ENCODE measurements around the gene C10orf67.
A peak's percentile ranks its signal among the peaks of the same experiment; 100 is the strongest.

Gene C10orf67

DNA sequence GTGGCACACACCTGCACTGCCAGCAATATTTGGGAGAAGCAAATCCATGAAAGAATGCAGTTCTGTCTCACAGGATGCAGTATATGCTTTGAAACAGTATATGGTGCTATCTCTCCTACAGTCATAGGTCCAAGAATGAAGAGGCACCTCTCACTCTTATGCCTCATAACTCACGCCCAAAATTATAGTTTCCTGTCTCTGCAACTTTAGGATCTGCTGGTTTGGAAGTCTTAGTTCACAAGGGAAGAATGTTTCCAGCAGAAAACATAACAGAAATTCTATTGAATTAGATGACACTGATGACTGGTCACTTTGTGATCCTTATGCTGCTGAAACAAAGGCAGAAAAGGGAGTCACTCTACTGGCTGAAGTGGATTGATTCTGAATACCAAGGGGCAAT is 5.7 kb downstream of the C10orf67 start:
- no peak for TF ChIP-seq CTCF (IDR thresholded peaks at IDR 0.05; ENCODE audit: low read depth, low read length)
- in situ Hi-C loops (cut with HindIII; ENCODE audit: low sequenced_read_pairs), result no loop called here
- no peak overlapping the region for H3K4me3 ChIP-seq (ENCODE audit: low read depth, low read length)
- DNase-seq (ENCODE audit: low read depth, low spot score), result no peak

- DNase-seq (ENCODE audit: low read depth, low spot score), result no peak
- TF ChIP-seq CTCF (IDR thresholded peaks at IDR 0.05; ENCODE audit: low read depth, low read length), result peak; percentile 3
- in situ Hi-C loops (cut with HindIII; ENCODE audit: low sequenced_read_pairs), result no loop called here
- no peak overlapping the region for H3K4me3 ChIP-seq (ENCODE audit: low read depth, low read length)
Observed at GRCh38 chr10:23338155-23338828, 6.3 kb downstream of the C10orf67 start.

- in situ Hi-C loops (cut with HindIII; ENCODE audit: low sequenced_read_pairs), result no loop called here
- DNase-seq (ENCODE audit: low read depth, low spot score), result no peak
- no peak overlapping the region for H3K4me3 ChIP-seq (ENCODE audit: low read depth, low read length)
- no peak for TF ChIP-seq CTCF (IDR thresholded peaks at IDR 0.05; ENCODE audit: low read depth, low read length)
Observed at GRCh38 chr10:23337616-23338015, 7.0 kb downstream of the C10orf67 start.

- H3K4me3 ChIP-seq (ENCODE audit: low read depth, low read length), result no peak overlapping the region
- in situ Hi-C loops (cut with HindIII; ENCODE audit: low sequenced_read_pairs), result no loop called here
- DNase-seq (ENCODE audit: low read depth, low spot score), result peak; percentile 78
- TF ChIP-seq CTCF (IDR thresholded peaks at IDR 0.05; ENCODE audit: low read depth, low read length), result no peak
Observed at GRCh38 chr10:23331567-23332301, 12.9 kb downstream of the C10orf67 start.

GRCh38 chr10:23330948-23331347 is 13.6 kb downstream of the C10orf67 start:
- TF ChIP-seq CTCF (IDR thresholded peaks at IDR 0.05; ENCODE audit: low read depth, low read length), result no peak
- no peak for DNase-seq (ENCODE audit: low read depth, low spot score)
- in situ Hi-C loops (cut with HindIII; ENCODE audit: low sequenced_read_pairs), result no loop called here
- no peak overlapping the region for H3K4me3 ChIP-seq (ENCODE audit: low read depth, low read length)

- H3K4me3 ChIP-seq (ENCODE audit: low read depth, low read length), result no peak overlapping the region
- in situ Hi-C loops (cut with HindIII; ENCODE audit: low sequenced_read_pairs), result no loop called here
- DNase-seq (ENCODE audit: low read depth, low spot score), result no peak
- no peak for TF ChIP-seq CTCF (IDR thresholded peaks at IDR 0.05; ENCODE audit: low read depth, low read length)
Observed at GRCh38 chr10:23326544-23327307, 17.9 kb downstream of the C10orf67 start.
